ENCODE data around the gene PPIE.

DNA sequence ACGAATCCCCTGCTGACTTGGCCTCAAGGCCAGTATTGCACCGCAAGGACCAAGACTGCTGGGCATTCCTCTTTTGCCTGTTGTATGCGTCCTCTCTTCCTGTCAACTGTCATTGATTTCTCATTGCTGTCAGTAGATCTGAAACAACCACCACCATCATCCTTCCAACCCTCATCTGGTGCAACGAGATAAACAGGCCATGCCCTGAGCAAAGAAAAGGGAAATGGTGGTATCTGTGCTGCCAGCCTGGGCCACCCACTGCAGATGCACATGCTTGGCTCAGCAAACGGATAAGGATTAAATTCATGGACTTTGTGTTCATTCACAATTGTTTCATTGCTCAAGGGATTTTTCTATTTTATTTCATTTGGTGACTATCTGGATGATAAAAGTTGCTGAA, 18.8 kb downstream of the PPIE start:
- TF ChIP-seq POLR2A (IDR thresholded peaks at IDR 0.05; ENCODE audit: borderline replicate concordance, extremely low read depth, insufficient read depth, insufficient read length) (no peak), EZH2 (IDR thresholded peaks at IDR 0.05) (no peak)

Data from HCT116 (cell line).